Heart right ventricle (tissue), 16 donors: ENCODE measurements around the gene PKDCC. TPM values are rescaled to one million over a fixed set of nuclear protein-coding genes. Genes with fewer than 3 reads are reported as not detected.

ENCODE experiments used
- ATAC-seq, 8 donors: fragments of 200-7000 bp; cut with Tn5 transposase; one replicate each; pipeline ENCODE4 v1.9.1; 2020; ENCODE audit warnings: mild to moderate bottlenecking in 8 of 8, moderate library complexity in 8 of 8, moderate number of reproducible peaks in 1 of 8
- DNase-seq, 2 donors: peaks; one replicate each; pipeline ENCODE4 v3.0.0-alpha.2; 2020
- H3K27ac ChIP-seq, 10 donors: fragments of 200-600 bp; sonication (generic) in 2 of 10; one replicate each; pipeline versions ENCODE4 v1.5.0 to v1.8.0; 2020 to 2022; ENCODE audit warnings: mild to moderate bottlenecking in 3 of 10
- H3K27me3 ChIP-seq, 7 donors: fragments of 200-600 bp; one replicate each; pipeline ENCODE4 v1.8.0; 2021 to 2022; ENCODE audit warnings: mild to moderate bottlenecking in 2 of 7
- H3K36me3 ChIP-seq, 9 donors: fragments of 200-600 bp; sonication (generic) in 1 of 9; one replicate each; pipeline versions ENCODE4 v1.5.0 to v1.8.0; 2020 to 2022; ENCODE audit warnings: mild to moderate bottlenecking in 2 of 9
- H3K4me1 ChIP-seq, 9 donors: fragments of 200-600 bp; sonication (generic) in 1 of 9; one replicate each; pipeline versions ENCODE4 v1.5.0 to v1.8.0; 2020 to 2022; ENCODE audit warnings: mild to moderate bottlenecking in 4 of 9
- H3K4me3 ChIP-seq, 10 donors: fragments of 200-600 bp; sonication (generic) in 2 of 10; one replicate each; pipeline versions ENCODE4 v1.5.0 to v1.8.0; 2020 to 2022; ENCODE audit warnings: mild to moderate bottlenecking in 7 of 10, moderate library complexity in 2 of 10
- H3K9me3 ChIP-seq, 11 donors: fragments of 200-600 bp in 10 of 11; sonication (generic) in 2 of 11; one replicate each; pipeline versions ENCODE4 v1.5.0 to v1.8.0; 2013 to 2022; ENCODE audit warnings: mild to moderate bottlenecking in 2 of 11, control low read depth in 1 of 11, moderate library complexity in 1 of 11
- CTCF ChIP-seq, 9 donors: fragments of 200-600 bp; sonication (generic) in 2 of 9; IDR thresholded peaks; one replicate each; pipeline versions ENCODE4 v1.5.0 to v1.8.0; 2021 to 2022; ENCODE audit warnings: antibody characterized with exemption in 9 of 9, mild to moderate bottlenecking in 5 of 9, moderate library complexity in 1 of 9
- WGBS, 2 donors: extraction: QIAGEN DNeasy Blood & Tissue Kit; methylation state at CpG; one replicate each; pipeline ENCODE4 v1.1.7; 2013; ENCODE audit warnings: inconsistent platforms in 1 of 2; 5-methylcytosine and 5-hydroxymethylcytosine counted together
- intact Hi-C, 10 donors: fragments of 100-400 bp; cut with DNase I; formaldehyde crosslinking; loops; one replicate each; pipeline versions ENCODE4 v1.11.1 to v1.14.2; 2022
- polyA plus RNA-seq, 2 donors: library from polyadenylated mRNA; stranded (reverse); fragments of 200-250 nt; gene quantifications; one replicate each; pipeline ENCODE4 v1.2.3, GENCODE V29; 2013
- total RNA-seq, 10 donors: library from RNA; stranded (reverse); fragmentation: NEBNext Ultra II Directional in 3 of 10; extraction: Animal tissue kit (Norgen Biotek cat#: 25700) in 3 of 10; gene quantifications; one replicate each; pipeline versions ENCODE4 v1.2.1 to v1.2.4, GENCODE V29; 2021 to 2023
- donor health status: Arrhythmogenic right ventricular cardiomyopathy.
- donor health status: ischemic (EF 13 %, LVEDD 7.1; RV severe dilation, severe dysfunction).
- donor health status: healthy with polysubstance abuse.
- donor health status: DM: no; HTN: yes; CAD: no.
- donor health status: DM: no; HTN: no; CAD: no.
- donor health status: ischemic (EF 25% LVEDD 6.9; RV normal size, moderate dysfunction).
- donor health status: ischemic (EF 25% LVEDD 5.7; RV mildly dilated, moderate dysfunction).
- donor health status: healthy.
- donor health status: DM: yes; HTN: yes; CAD: no.
- donor health status: Ischemic cardiomyopathy.
- donor health status: ischemic (EF 35%, LVEDD 5.7; RV mildly dilated, moderate dysfunction).
- donor health status: nonischemic (EF 11% LVEDD 7.7; RV severe dilation, severe dysfunction).
- donor health status: DM: yes; HTN: yes; CAD: no.
- donor health status: PGD.
- donor health status: ischemic (EF 29% LVEDD 5.4; RV normal size, mild dysfunction).
- donor health status: nonischemic (EF 23%, LVEDD 6.1; RV moderate dilation, normal function).

Gene PKDCC
- total and polyA plus RNA-seq, 12 donors: 25.1 to 263 (median 51.4) TPM

GRCh38 chr2:42094114-42094513 is 46.3 kb downstream of the PKDCC start:
- TF ChIP-seq CTCF (IDR thresholded peaks at IDR 0.05): no peak
- Histone ChIP-seq H3K4me3 (no peak overlapping the region), H3K9me3 (no peaks in the 10 kb centered on the region), H3K36me3 (no peaks in the 10 kb centered on the region), H3K4me1 (peaks cover 0 to 46% (median 8%) of the 10 kb centered on the region in 9 donors), H3K27ac (no peak overlapping the region), H3K27me3 (no peaks in the 10 kb centered on the region)
- ATAC-seq: no peak
- no peak for DNase-seq
- intact Hi-C loops: loop anchor here in 5 of 10 donors (5.0 to 10.0 kb wide), 7 partner anchors 98 to 271 kb away; partner anchors contain the start of gene COX7A2L (in 3 of the 5)

- 37 to 39% methylated on average over 2 of the region's 2 CpGs for WGBS, 2 donors
- intact Hi-C loops: loop anchor here (1.0 to 10.0 kb wide), 16 partner anchors 99 to 269 kb away; partner anchors contain the start of gene COX7A2L (in 5 of the 10)
Observed at GRCh38 chr2:42095923-42096408, 48.1 kb downstream of the PKDCC start.

GRCh38 chr2:42096869-42097591 is 49.2 kb downstream of the PKDCC start:
- TF ChIP-seq CTCF (IDR thresholded peaks at IDR 0.05): no peak
- Histone ChIP-seq H3K36me3 (no peaks in the 10 kb centered on the region), H3K9me3 (peaks cover 0 to 10% (median 0%) of the 10 kb centered on the region in 11 donors), H3K4me1 (peaks cover 12 to 68% (median 23%) of the 10 kb centered on the region in 9 donors), H3K27ac (peak overlapping the region in 2 of 10 donors; percentile 90 to 92), H3K4me3 (no peak overlapping the region), H3K27me3 (no peaks in the 10 kb centered on the region)
- WGBS, 2 donors: 72 to 81% methylated on average over 10 of the region's 10 CpGs
- no peak for DNase-seq
- intact Hi-C loops: loop anchor here (1.0 to 10.0 kb wide), 16 partner anchors 98 to 268 kb away; partner anchors contain the start of gene COX7A2L (in 5 of the 10)
- no peak for ATAC-seq

More at GRCh38 chr2:42095923-42096408, 48.1 kb downstream of the PKDCC start:
- Histone ChIP-seq H3K27me3 (no peaks in the 10 kb centered on the region), H3K36me3 (no peaks in the 10 kb centered on the region), H3K9me3 (peaks cover 0 to 10% (median 0%) of the 10 kb centered on the region in 11 donors), H3K27ac (peak overlapping the region in 1 of 10 donors; percentile 38), H3K4me1 (peaks cover 2 to 62% (median 15%) of the 10 kb centered on the region in 9 donors), H3K4me3 (no peak overlapping the region)
- ATAC-seq: peak in 7 of 8 donors; percentile 36 to 59 (median 53)
- peak; percentile 75 to 90 (median 82) for TF ChIP-seq CTCF (IDR thresholded peaks at IDR 0.05)
- peak; percentile 64 to 74 for DNase-seq

GRCh38 chr2:42098571-42099437 is 51.0 kb downstream of the PKDCC start:
- Histone ChIP-seq H3K27ac (peak overlapping the region; percentile 2 to 92 (median 72)), H3K9me3 (peaks cover 0 to 10% (median 0%) of the 10 kb centered on the region in 11 donors), H3K36me3 (no peaks in the 10 kb centered on the region), H3K4me1 (peaks cover 12 to 76% (median 37%) of the 10 kb centered on the region in 9 donors), H3K27me3 (no peaks in the 10 kb centered on the region), H3K4me3 (no peak overlapping the region)
- TF ChIP-seq CTCF (IDR thresholded peaks at IDR 0.05): no peak
- DNase-seq (peak in 1 of 2 donors; percentile 44), ATAC-seq (peak in 5 of 8 donors; percentile 15 to 42 (median 25))
- intact Hi-C loops: loop anchor here in 9 of 10 donors (2.0 to 10.0 kb wide), 11 partner anchors 96 to 266 kb away; partner anchors contain the start of gene COX7A2L (in 5 of the 9)
- WGBS, 2 donors: 37 to 48% methylated on average over 9 of the region's 9 CpGs
